Measurements from ENCODE around the gene DNM3. TPM values are rescaled to one million over a fixed set of nuclear protein-coding genes. Genes with fewer than 3 reads are reported as not detected.

Gene DNM3
- total and polyA plus RNA-seq, 2 experiments from 2014 or later: 0.11 to 1.4 TPM

GRCh38 chr1:171965777-171966176 lies 124.5 kb downstream of the DNM3 start:
- in situ Hi-C loops (cut with MboI): no loop called here
- DNase-seq: peak; percentile 70
- TF ChIP-seq EZH2phosphoT487 (IDR thresholded peaks at IDR 0.05; ENCODE audit: insufficient read depth, low read depth): no peak
- no peak for TF ChIP-seq EZH2 (IDR thresholded peaks at IDR 0.05; ENCODE audit: insufficient read depth, poor library complexity, severe bottlenecking)
- Histone ChIP-seq H3K4me2 (ENCODE audit: unreplicated experiment) (peak overlapping the region; percentile 9), H3K4me1 (ENCODE audit: insufficient read depth) (peaks cover 16% of the 10 kb centered on the region), H3F3A (ENCODE audit: insufficient read depth) (no peaks in the 10 kb centered on the region), H3K9me3 (ENCODE audit: low read depth) (no peaks in the 10 kb centered on the region), H2AFZ (0 out of 2 replicates have a peak overlapping the region, but pooled peaks have one; percentile 23), H3K79me2 (ENCODE audit: insufficient read depth) (no peaks in the 10 kb centered on the region), H3K4me3 (no peak overlapping the region), H3K9me2 (ENCODE audit: insufficient read depth) (no peaks in the 10 kb centered on the region), H3K9ac (no peak overlapping the region), H3K27me3 (replicated peaks; ENCODE audit: insufficient read depth) (no peaks in the 10 kb centered on the region), H4K20me1 (ENCODE audit: insufficient read depth) (no peaks in the 10 kb centered on the region), H3K36me3 (ENCODE audit: low read depth) (no peaks in the 10 kb centered on the region), H3K27ac (no peak overlapping the region)
- 31% methylated on average over 2 of the region's 2 CpGs for WGBS, 2 experiments (ENCODE audit: low coverage in 1 of 2, low lambda C conversion rate in 2 of 2, missing lambda C conversion rate in 2 of 2)

- TF ChIP-seq EZH2 (IDR thresholded peaks at IDR 0.05; ENCODE audit: insufficient read depth, poor library complexity, severe bottlenecking) (no peak), EZH2phosphoT487 (IDR thresholded peaks at IDR 0.05; ENCODE audit: insufficient read depth, low read depth) (no peak)
- Histone ChIP-seq H2AFZ (no peak overlapping the region), H3K9ac (no peak overlapping the region), H3K36me3 (ENCODE audit: low read depth) (no peaks in the 10 kb centered on the region), H4K20me1 (ENCODE audit: insufficient read depth) (no peaks in the 10 kb centered on the region), H3K27ac (no peak overlapping the region), H3K4me3 (no peak overlapping the region), H3F3A (ENCODE audit: insufficient read depth) (no peaks in the 10 kb centered on the region), H3K4me2 (ENCODE audit: unreplicated experiment) (no peak overlapping the region), H3K79me2 (ENCODE audit: insufficient read depth) (no peaks in the 10 kb centered on the region), H3K9me3 (ENCODE audit: low read depth) (no peaks in the 10 kb centered on the region), H3K27me3 (replicated peaks; ENCODE audit: insufficient read depth) (no peaks in the 10 kb centered on the region), H3K4me1 (ENCODE audit: insufficient read depth) (peaks cover 16% of the 10 kb centered on the region), H3K9me2 (ENCODE audit: insufficient read depth) (no peaks in the 10 kb centered on the region)
- WGBS, 2 experiments (ENCODE audit: low coverage in 1 of 2, low lambda C conversion rate in 2 of 2, missing lambda C conversion rate in 2 of 2): 78 to 89% methylated on average over 3 of the region's 3 CpGs
- in situ Hi-C loops (cut with MboI): no loop called here
- DNase-seq: peak; percentile 1
These were observed 125.3 kb downstream of the DNM3 start for GRCh38 chr1:171966426-171967220.

- DNase-seq: no peak
- no peaks in the 10 kb centered on the region for H3K36me3 ChIP-seq (ENCODE audit: low read depth)
- no peak overlapping the region for H3K4me3 ChIP-seq
- H3K9ac ChIP-seq: no peak overlapping the region
- H2AFZ ChIP-seq: no peak overlapping the region
- TF ChIP-seq EZH2phosphoT487 (IDR thresholded peaks at IDR 0.05; ENCODE audit: insufficient read depth, low read depth) (no peak), EZH2 (IDR thresholded peaks at IDR 0.05; ENCODE audit: insufficient read depth, poor library complexity, severe bottlenecking) (no peak)
- H3F3A ChIP-seq (ENCODE audit: insufficient read depth): no peaks in the 10 kb centered on the region
- 84 to 91% methylated on average over 2 of the region's 2 CpGs for WGBS, 2 experiments (ENCODE audit: low coverage in 1 of 2, low lambda C conversion rate in 2 of 2, missing lambda C conversion rate in 2 of 2)
- H3K4me2 ChIP-seq (ENCODE audit: unreplicated experiment): no peak overlapping the region
- H3K9me2 ChIP-seq (ENCODE audit: insufficient read depth): no peaks in the 10 kb centered on the region
- no peaks in the 10 kb centered on the region for H3K79me2 ChIP-seq (ENCODE audit: insufficient read depth)
- H3K27ac ChIP-seq: no peak overlapping the region
- no peaks in the 10 kb centered on the region for H3K9me3 ChIP-seq (ENCODE audit: low read depth)
- no peaks in the 10 kb centered on the region for H4K20me1 ChIP-seq (ENCODE audit: insufficient read depth)
- H3K27me3 ChIP-seq (replicated peaks; ENCODE audit: insufficient read depth): no peaks in the 10 kb centered on the region
- peaks cover 16% of the 10 kb centered on the region for H3K4me1 ChIP-seq (ENCODE audit: insufficient read depth)
- in situ Hi-C loops (cut with MboI): no loop called here
These were observed 127.9 kb downstream of the DNM3 start for GRCh38 chr1:171969226-171969625.

GRCh38 chr1:171969813-171970212 lies 128.5 kb downstream of the DNM3 start:
- Histone ChIP-seq H3K36me3 (ENCODE audit: low read depth) (no peaks in the 10 kb centered on the region), H2AFZ (no peak overlapping the region), H3K4me2 (ENCODE audit: unreplicated experiment) (no peak overlapping the region), H3K27ac (no peak overlapping the region), H3K4me1 (ENCODE audit: insufficient read depth) (peaks cover 16% of the 10 kb centered on the region), H3K27me3 (replicated peaks; ENCODE audit: insufficient read depth) (no peaks in the 10 kb centered on the region), H3K9me3 (ENCODE audit: low read depth) (no peaks in the 10 kb centered on the region), H3F3A (ENCODE audit: insufficient read depth) (no peaks in the 10 kb centered on the region), H3K9ac (no peak overlapping the region), H3K4me3 (no peak overlapping the region), H3K9me2 (ENCODE audit: insufficient read depth) (no peaks in the 10 kb centered on the region), H4K20me1 (ENCODE audit: insufficient read depth) (no peaks in the 10 kb centered on the region), H3K79me2 (ENCODE audit: insufficient read depth) (no peaks in the 10 kb centered on the region)
- 60 to 64% methylated on average over 3 of the region's 3 CpGs for WGBS, 2 experiments (ENCODE audit: low coverage in 1 of 2, low lambda C conversion rate in 2 of 2, missing lambda C conversion rate in 2 of 2)
- DNase-seq: no peak
- in situ Hi-C loops (cut with MboI): no loop called here
- TF ChIP-seq EZH2 (IDR thresholded peaks at IDR 0.05; ENCODE audit: insufficient read depth, poor library complexity, severe bottlenecking) (no peak), EZH2phosphoT487 (IDR thresholded peaks at IDR 0.05; ENCODE audit: insufficient read depth, low read depth) (no peak)

All from GM23248 (cell line).